H1 (cell line): ENCODE data around the gene KDF1. TPM values are rescaled to one million over a fixed set of nuclear protein-coding genes. Genes with fewer than 3 reads are reported as not detected.

Experiments
- CTCF ChIA-PET: fragments of 300-600 bp; sonication (Branson Sonifier 250); formaldehyde crosslinking; loops from one replicate; lab custom pipeline; 2021; ENCODE audit not compliant: partially characterized antibody; lab: Charles Lee
- POLR2A ChIA-PET: fragments of 300-600 bp; sonication (Branson Sonifier 250); formaldehyde crosslinking; loops from one replicate; lab custom pipeline; 2021; ENCODE audit warnings: inconsistent platforms; ENCODE audit not compliant: partially characterized antibody; lab: Charles Lee
- DNase-seq, 2 experiments: peaks; one replicate each; pipeline versions ENCODE4 v3.0.0 to v3.0.0-alpha.2; 2010 to 2022; ENCODE audit warnings: low spot score in 2 of 2, low read depth in 1 of 2, mixed read lengths in 1 of 2
- FAIRE-seq: peaks from 2 replicates; lab custom pipeline; 2011; peaks lifted over from hg19 to GRCh38; lab: Jason Lieb, UNC
- H2AFZ ChIP-seq: 2 replicates; pipeline ENCODE4 v1.8.1; 2012; ENCODE audit warnings: low read length, inconsistent platforms
- H2AK5ac ChIP-seq: 2 replicates; pipeline ENCODE4 v1.6.1; 2013; ENCODE audit warnings: low read depth, low read length
- H2BK120ac ChIP-seq: replicated peaks from 2 replicates; pipeline ENCODE3; 2013; ENCODE audit warnings: low read depth, low read length, inconsistent platforms
- H2BK12ac ChIP-seq: 2 replicates; pipeline ENCODE4 v1.6.1; 2013; ENCODE audit warnings: low read depth, low read length
- H2BK15ac ChIP-seq: 2 replicates; pipeline ENCODE4 v1.6.1; 2013; ENCODE audit warnings: low read length
- H2BK20ac ChIP-seq: 2 replicates; pipeline ENCODE4 v1.6.1; 2013; ENCODE audit warnings: low read length
- H2BK5ac ChIP-seq: 2 replicates; pipeline ENCODE4 v1.6.1; 2013; ENCODE audit warnings: low read depth, low read length
- H3K14ac ChIP-seq: 2 replicates; pipeline ENCODE4 v1.6.1; 2013; ENCODE audit warnings: inconsistent platforms; ENCODE audit not compliant: insufficient read length
- H3K18ac ChIP-seq: 2 replicates; pipeline ENCODE4 v1.6.1; 2013; ENCODE audit warnings: low read length; ENCODE audit errors: extremely low read depth
- H3K23ac ChIP-seq: 2 replicates; pipeline ENCODE4 v1.6.1; 2013; ENCODE audit warnings: inconsistent platforms; ENCODE audit not compliant: insufficient read length
- H3K23me2 ChIP-seq: 2 replicates; pipeline ENCODE4 v1.6.1; 2013; ENCODE audit warnings: low read depth, low read length
- H3K27ac ChIP-seq: 2 replicates; pipeline ENCODE4 v1.6.1; 2011; ENCODE audit warnings: low read depth, low read length, inconsistent platforms
- H3K27me3 ChIP-seq, 4 experiments: replicated peaks in 1 of 4; 1 replicate in 1 of 4; 2 replicates in 3 of 4; pipeline versions ENCODE4 v1.6.1 to v1.8.1; 2011 to 2013; ENCODE audit warnings: low read length in 3 of 4, mild to moderate bottlenecking in 3 of 4, inconsistent platforms in 2 of 4, mixed read lengths in 2 of 4, moderate library complexity in 1 of 4; ENCODE audit not compliant: control insufficient read depth in 3 of 4, insufficient read depth in 3 of 4; ENCODE audit errors: extremely low read depth in 1 of 4
- H3K36me3 ChIP-seq, 4 experiments: 2 replicates each; pipeline versions ENCODE4 v1.6.1 to v1.8.1; 2011 to 2013; ENCODE audit warnings: mild to moderate bottlenecking in 4 of 4, low read length in 3 of 4, moderate library complexity in 2 of 4, control low read depth in 1 of 4, inconsistent platforms in 1 of 4; ENCODE audit not compliant: insufficient read depth in 4 of 4, control insufficient read depth in 2 of 4
- H3K4ac ChIP-seq: replicated peaks from 2 replicates; pipeline ENCODE3; 2013; ENCODE audit warnings: low read length, low read depth, mixed read lengths, inconsistent platforms; ENCODE audit not compliant: insufficient read length
- H3K4me1 ChIP-seq, 4 experiments: replicated peaks in 1 of 4; 1 replicate in 1 of 4; 2 replicates in 3 of 4; pipeline versions ENCODE4 v1.6.1 to v1.8.1; 2011 to 2013; ENCODE audit warnings: low read length in 3 of 4, inconsistent platforms in 2 of 4, mixed read lengths in 1 of 4; ENCODE audit not compliant: insufficient read depth in 4 of 4, control insufficient read depth in 3 of 4
- H3K4me2 ChIP-seq, 2 experiments: 2 replicates each; pipeline versions ENCODE4 v1.6.1 to v1.8.1; 2011 to 2013; ENCODE audit warnings: low read depth in 2 of 2, low read length in 2 of 2, control low read depth in 1 of 2, inconsistent platforms in 1 of 2, mild to moderate bottlenecking in 1 of 2; ENCODE audit not compliant: insufficient read depth in 1 of 2
- H3K4me3 ChIP-seq, 4 experiments: fragments of 200-600, 300-600 bp in 1 of 4; sonication (generic), shearing (Covaris generic), sonication (Bioruptor Twin) in 1 of 4; 2 replicates each; pipeline versions ENCODE4 v1.5.1 to v1.8.1; 2011 to 2016; ENCODE audit warnings: low read length in 4 of 4, low read depth in 3 of 4, control low read depth in 2 of 4, inconsistent platforms in 2 of 4, mild to moderate bottlenecking in 2 of 4, mixed read lengths in 1 of 4, moderate library complexity in 1 of 4; ENCODE audit not compliant: insufficient read depth in 2 of 4; ENCODE audit errors: extremely low read depth in 1 of 4
- H3K56ac ChIP-seq: replicated peaks from 2 replicates; pipeline ENCODE3; 2013; ENCODE audit warnings: low read depth, mild to moderate bottlenecking, mixed read lengths, low read length, inconsistent platforms; ENCODE audit not compliant: insufficient read length
- H3K79me1 ChIP-seq: 2 replicates; pipeline ENCODE4 v1.6.1; 2013; ENCODE audit warnings: low read depth, low read length, control low read depth
- H3K79me2 ChIP-seq, 2 experiments: 2 replicates each; pipeline versions ENCODE4 v1.6.1 to v1.8.1; 2012 to 2013; ENCODE audit warnings: low read length in 2 of 2, mild to moderate bottlenecking in 2 of 2, inconsistent platforms in 1 of 2; ENCODE audit not compliant: insufficient read depth in 2 of 2, control insufficient read depth in 1 of 2
- H3K9ac ChIP-seq, 4 experiments: replicated peaks in 1 of 4; 1 replicate in 1 of 4; 2 replicates in 3 of 4; pipeline versions ENCODE4 v1.6.1 to v1.8.1; 2011 to 2013; ENCODE audit warnings: low read depth in 3 of 4, low read length in 3 of 4, control low read depth in 2 of 4, mild to moderate bottlenecking in 2 of 4, moderate library complexity in 2 of 4, inconsistent platforms in 1 of 4; ENCODE audit errors: extremely low read depth in 1 of 4
- H3K9me3 ChIP-seq, 2 experiments: 2 replicates each; pipeline versions ENCODE4 v1.6.1 to v1.8.1; 2012 to 2013; ENCODE audit warnings: mild to moderate bottlenecking in 2 of 2, moderate library complexity in 2 of 2, control low read depth in 1 of 2, inconsistent platforms in 1 of 2, low read depth in 1 of 2, low read length in 1 of 2, mixed read lengths in 1 of 2; ENCODE audit not compliant: insufficient read depth in 2 of 2
- H4K20me1 ChIP-seq, 2 experiments: replicated peaks in 1 of 2; 2 replicates each; pipeline versions ENCODE3 to v1.8.1; 2011 to 2013; ENCODE audit warnings: inconsistent platforms in 2 of 2, low read length in 2 of 2, mild to moderate bottlenecking in 1 of 2; ENCODE audit not compliant: insufficient read depth in 2 of 2, control insufficient read depth in 1 of 2
- H4K5ac ChIP-seq: 2 replicates; pipeline ENCODE4 v1.6.1; 2013; ENCODE audit warnings: low read length, low read depth, mixed read lengths, inconsistent platforms; ENCODE audit not compliant: insufficient read length
- H4K8ac ChIP-seq: 2 replicates; pipeline ENCODE4 v1.8.0; 2013; ENCODE audit warnings: mild to moderate bottlenecking, moderate library complexity, low read length, inconsistent platforms; ENCODE audit not compliant: insufficient read depth; ENCODE audit errors: extremely low read depth
- H4K91ac ChIP-seq: replicated peaks from 2 replicates; pipeline ENCODE3; 2013; ENCODE audit warnings: low read length, mixed read lengths, inconsistent platforms; ENCODE audit not compliant: insufficient read length
- MAX ChIP-seq: IDR thresholded peaks from 2 replicates; pipeline ENCODE4 v1.6.1; 2012; ENCODE audit warnings: inconsistent platforms
- NANOG ChIP-seq: IDR thresholded peaks from 2 replicates; pipeline ENCODE4 v1.6.1; 2011; ENCODE audit warnings: low read length, low read depth, mild to moderate bottlenecking, inconsistent platforms; ENCODE audit not compliant: insufficient read depth, poor library complexity, severe bottlenecking
- NRF1 ChIP-seq: IDR thresholded peaks from 2 replicates; pipeline ENCODE4 v1.6.1; 2011; ENCODE audit warnings: mild to moderate bottlenecking, low read depth, low read length, improper control_type of control experiment
- POLR2A ChIP-seq, 2 experiments: IDR thresholded peaks; 1 replicate in 1 of 2; 2 replicates in 1 of 2; pipeline ENCODE4 v1.6.1; 2011; ENCODE audit warnings: low read depth in 2 of 2, low read length in 2 of 2, mild to moderate bottlenecking in 2 of 2; ENCODE audit errors: control extremely low read depth in 1 of 2
- WGBS, 2 experiments: shearing (Covaris generic) in 1 of 2; methylation state at CpG; one replicate each; pipeline versions ENCODE4 v1.1.6 to v1.1.7; 2013 to 2015; ENCODE audit warnings: low lambda C conversion rate in 2 of 2, mixed read lengths in 2 of 2, inconsistent platforms in 1 of 2, low coverage in 1 of 2, missing lambda C conversion rate in 1 of 2; ENCODE audit not compliant: insufficient replicate concordance in 2 of 2, insufficient coverage in 1 of 2, insufficient read length in 1 of 2; ENCODE audit errors: extremely low coverage in 1 of 2, missing lambda C conversion rate in 1 of 2; 5-methylcytosine and 5-hydroxymethylcytosine counted together
- polyA plus RNA-seq, 7 experiments: library from polyadenylated mRNA; depleted of rRNA in 3 of 7; stranded (reverse) in 5 of 7; unstranded in 2 of 7; fragments of >200 nt in 5 of 7; fragments of 200-250 nt in 2 of 7; gene quantifications; 1 replicate in 5 of 7; 2 replicates in 1 of 7; 4 replicates in 1 of 7; pipeline versions ENCODE4 v1.2.1 to v1.2.3, GENCODE V29; 2011 to 2013; ENCODE audit warnings: missing spikeins in 2 of 7, mixed read lengths in 2 of 7
- total RNA-seq: library from RNA; stranded (reverse); fragmentation: NEBNext Ultra II Directional; extraction: Animal tissue kit (Norgen Biotek cat#: 25700); gene quantifications from 2 replicates; pipeline ENCODE4 v1.2.1, GENCODE V29; 2021

The KDF1 gene
- total and polyA plus RNA-seq, 2 of the 8 experiments (the other 6 are each of a cell fraction or from before 2014, with no cell fraction given): 16.9 to 37.5 TPM

- H2BK5ac ChIP-seq: no peak overlapping the region
- DNase-seq (no peak), FAIRE-seq (no peak)
- TF ChIP-seq NANOG (no peak), MAX (no peak), POLR2A (IDR thresholded peaks at IDR 0.05; ENCODE audit: control extremely low read depth in 1 of 2, low read depth in 2 of 2, low read length in 2 of 2) (no peak), NRF1 (no peak)
- H2AFZ ChIP-seq: no peak overlapping the region
- no peak overlapping the region for H3K4ac ChIP-seq
- H3K4me1 ChIP-seq: peaks cover 0 to 3% (median 0%) of the 10 kb centered on the region in 4 experiments; a peak in 3 of 7 replicates
- H4K20me1 ChIP-seq: peaks cover 2 to 3% of the 10 kb centered on the region in 2 experiments
- H4K91ac ChIP-seq: no peak overlapping the region
- H2BK15ac ChIP-seq: no peak overlapping the region
- no peak overlapping the region for H2BK12ac ChIP-seq
- H4K8ac ChIP-seq: no peak overlapping the region
- no peaks in the 10 kb centered on the region for H3K27me3 ChIP-seq
- no peak overlapping the region for H3K18ac ChIP-seq
- H2BK20ac ChIP-seq: no peak overlapping the region
- H3K9ac ChIP-seq: no peak overlapping the region
- H3K23ac ChIP-seq: no peak overlapping the region
- peaks cover 0 to 4% (median 0%) of the 10 kb centered on the region in 4 experiments; a peak in 3 of 8 replicates for H3K36me3 ChIP-seq
- no peak overlapping the region for H3K4me2 ChIP-seq
- ChIA-PET CTCF (interaction anchor here (2.1 kb wide), 1 partner anchor 88 kb away, joined by 7 read pairs; no protein-coding TSS in a partner anchor), POLR2A (interaction anchor here (0.6 to 0.9 kb wide), 2 partner anchors 61 to 962 kb away, joined by 3 read pairs; no protein-coding TSS in a partner anchor)
- H3K14ac ChIP-seq: no peak overlapping the region
- no peaks in the 10 kb centered on the region for H3K9me3 ChIP-seq
- H3K79me1 ChIP-seq: 0 out of 2 replicates have a peak, but pooled peaks cover 2% of the 10 kb centered on the region
- no peak overlapping the region for H2BK120ac ChIP-seq
- H3K56ac ChIP-seq: no peak overlapping the region
- H3K79me2 ChIP-seq: peaks cover 0 to 9% of the 10 kb centered on the region in 2 experiments; a peak in 2 of 4 replicates
- no peak overlapping the region for H3K4me3 ChIP-seq
- H4K5ac ChIP-seq: no peak overlapping the region
- H2AK5ac ChIP-seq: no peak overlapping the region
- WGBS, 2 experiments: 83% methylated on average over 3 of the region's 3 CpGs; no CpG with 5 or more reads in 1 of the 2 experiments
- no peak overlapping the region for H3K27ac ChIP-seq
- H3K23me2 ChIP-seq: peaks cover 9% of the 10 kb centered on the region
These were observed 3.9 kb downstream of the KDF1 start for GRCh38 chr1:26956321-26956720.
